Transverse colon (tissue), 3 donors: Measurements from ENCODE around the gene RGS7.

Experiments used
- POLR2A ChIP-seq: fragments of 450-650 bp; IDR thresholded peaks from one replicate; pipeline ENCODE4 v1.6.1; 2016; ENCODE audit warnings: antibody characterized with exemption, mild to moderate bottlenecking, moderate library complexity
- TF ChIP-seq, protein P1 (sequence below), 5 experiments: fragments of 200-600 bp in 3 of 5; fragments of 450-650 bp in 2 of 5; sonication (generic) in 3 of 5; IDR thresholded peaks; 1 replicate in 2 of 5; 2 replicates in 3 of 5; pipeline ENCODE4 v1.5.1; 2016 to 2017; ENCODE audit warnings: antibody characterized with exemption in 5 of 5, inconsistent platforms in 3 of 5, mild to moderate bottlenecking in 2 of 5, moderate library complexity in 1 of 5

DNA sequence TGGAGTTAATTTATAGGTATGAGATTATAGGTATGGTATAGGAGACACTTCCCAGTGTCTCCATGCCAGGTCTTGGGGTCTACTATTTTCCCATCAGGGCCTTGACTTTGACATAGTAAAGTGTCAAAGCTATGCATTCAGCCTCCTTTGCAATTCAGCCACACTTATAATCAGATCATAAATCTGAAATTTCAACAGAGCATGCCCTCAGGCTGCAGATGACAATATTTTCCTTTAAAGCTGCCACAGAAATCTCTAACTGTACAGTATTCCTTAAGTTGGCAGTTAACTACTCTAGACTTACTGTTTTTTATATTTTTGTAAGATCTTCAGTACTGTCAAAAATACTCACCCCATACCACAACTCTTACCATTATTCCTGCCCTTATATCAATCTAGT lies 30.2 kb upstream of the RGS7 start:
- no peak for TF ChIP-seq POLR2A
- TF ChIP-seq, protein P1, sequence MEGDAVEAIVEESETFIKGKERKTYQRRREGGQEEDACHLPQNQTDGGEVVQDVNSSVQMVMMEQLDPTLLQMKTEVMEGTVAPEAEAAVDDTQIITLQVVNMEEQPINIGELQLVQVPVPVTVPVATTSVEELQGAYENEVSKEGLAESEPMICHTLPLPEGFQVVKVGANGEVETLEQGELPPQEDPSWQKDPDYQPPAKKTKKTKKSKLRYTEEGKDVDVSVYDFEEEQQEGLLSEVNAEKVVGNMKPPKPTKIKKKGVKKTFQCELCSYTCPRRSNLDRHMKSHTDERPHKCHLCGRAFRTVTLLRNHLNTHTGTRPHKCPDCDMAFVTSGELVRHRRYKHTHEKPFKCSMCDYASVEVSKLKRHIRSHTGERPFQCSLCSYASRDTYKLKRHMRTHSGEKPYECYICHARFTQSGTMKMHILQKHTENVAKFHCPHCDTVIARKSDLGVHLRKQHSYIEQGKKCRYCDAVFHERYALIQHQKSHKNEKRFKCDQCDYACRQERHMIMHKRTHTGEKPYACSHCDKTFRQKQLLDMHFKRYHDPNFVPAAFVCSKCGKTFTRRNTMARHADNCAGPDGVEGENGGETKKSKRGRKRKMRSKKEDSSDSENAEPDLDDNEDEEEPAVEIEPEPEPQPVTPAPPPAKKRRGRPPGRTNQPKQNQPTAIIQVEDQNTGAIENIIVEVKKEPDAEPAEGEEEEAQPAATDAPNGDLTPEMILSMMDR (IDR thresholded peaks at IDR 0.05), result no peak
